ENCODE data around the gene NPC1.
"Not testable (repeated sequence)": the region's sequence is repeated elsewhere in the genome, so short reads cannot be mapped to it uniquely, and the experiment has no call there.

Gene NPC1

GRCh38 chr18:23609390-23610023 is 23.2 kb upstream of the NPC1 start:
- DNase-seq (ENCODE audit: low spot score): no peak

GRCh38 chr18:23608211-23608610 is 21.9 kb upstream of the NPC1 start:
- no peak for DNase-seq (ENCODE audit: low spot score)

GRCh38 chr18:23605941-23606340 is 19.6 kb upstream of the NPC1 start:
- DNase-seq (ENCODE audit: low spot score): no peak

GRCh38 chr18:23599809-23600208 is 13.5 kb upstream of the NPC1 start:
- DNase-seq (ENCODE audit: low spot score): no peak

GRCh38 chr18:23596183-23596582 is 9.9 kb upstream of the NPC1 start:
- no peak for DNase-seq (ENCODE audit: low spot score)

GRCh38 chr18:23595591-23595990 is 9.3 kb upstream of the NPC1 start:
- no peak for DNase-seq (ENCODE audit: low spot score)

GRCh38 chr18:23593720-23594119 is 7.4 kb upstream of the NPC1 start:
- DNase-seq (ENCODE audit: low spot score): peak; percentile 22

GRCh38 chr18:23592911-23593310 is 6.6 kb upstream of the NPC1 start:
- DNase-seq (ENCODE audit: low spot score): no peak

GRCh38 chr18:23591011-23591410 is 4.7 kb upstream of the NPC1 start:
- no peak for DNase-seq (ENCODE audit: low spot score)

- no peak for DNase-seq (ENCODE audit: low spot score)
These were observed 2.7 kb upstream of the NPC1 start for GRCh38 chr18:23588836-23589560.

- DNase-seq (ENCODE audit: low spot score): no peak
These were observed 925 bp upstream of the NPC1 start for GRCh38 chr18:23587220-23587642.

- DNase-seq (ENCODE audit: low spot score): no peak
These were observed 433 bp downstream of the NPC1 start for GRCh38 chr18:23585897-23586248.

GRCh38 chr18:23585007-23585871 is 1.1 kb downstream of the NPC1 start:
- DNase-seq (ENCODE audit: low spot score): no peak

GRCh38 chr18:23584019-23584983 is 2.0 kb downstream of the NPC1 start:
- no peak for DNase-seq (ENCODE audit: low spot score)

- peak; percentile 73 for DNase-seq (ENCODE audit: low spot score)
These were observed 3.0 kb downstream of the NPC1 start for GRCh38 chr18:23583071-23583865.

- DNase-seq (ENCODE audit: low spot score): no peak
These were observed 5.5 kb downstream of the NPC1 start for GRCh38 chr18:23580677-23581367.

GRCh38 chr18:23578891-23579653 is 7.2 kb downstream of the NPC1 start:
- DNase-seq (ENCODE audit: low spot score): no peak

- no peak for DNase-seq (ENCODE audit: low spot score)
These were observed 8.1 kb downstream of the NPC1 start for GRCh38 chr18:23578067-23578701.

- DNase-seq (ENCODE audit: low spot score): not testable (repeated sequence)
These were observed 8.8 kb downstream of the NPC1 start for GRCh38 chr18:23577521-23577920.
